Kidney (tissue), 14 donors: ENCODE data around the gene AMPD1. TPM values are rescaled to one million over a fixed set of nuclear protein-coding genes. Genes with fewer than 3 reads are reported as not detected.

Experiments used
- DNase-seq, 5 donors: peaks; one replicate each; pipeline ENCODE4 v3.0.0-alpha.2; 2013 to 2020
- FAIRE-seq: peaks from 2 replicates; lab custom pipeline; 2012; peaks lifted over from hg19 to GRCh38; lab: Jason Lieb, UNC
- H3K27ac ChIP-seq, 2 donors: one replicate each; pipeline ENCODE4 v1.7.0; 2013; ENCODE audit warnings: low read depth in 2 of 2, low read length in 2 of 2, inconsistent platforms in 1 of 2
- H3K27me3 ChIP-seq: one replicate; pipeline ENCODE4 v1.7.1; 2013; ENCODE audit warnings: low read length, inconsistent platforms; ENCODE audit not compliant: control insufficient read depth, insufficient read depth
- H3K36me3 ChIP-seq, 3 donors: one replicate each; pipeline versions ENCODE4 v1.7.0 to v1.7.1; 2013; ENCODE audit warnings: low read length in 3 of 3, control low read depth in 1 of 3, inconsistent platforms in 1 of 3; ENCODE audit not compliant: insufficient read depth in 3 of 3, control insufficient read depth in 2 of 3
- H3K4me1 ChIP-seq, 3 donors: one replicate each; pipeline versions ENCODE4 v1.7.0 to v1.7.1; 2013; ENCODE audit warnings: low read length in 3 of 3, inconsistent platforms in 1 of 3, low read depth in 1 of 3; ENCODE audit not compliant: control insufficient read depth in 2 of 3, insufficient read depth in 2 of 3
- H3K4me3 ChIP-seq, 3 donors: one replicate each; pipeline versions ENCODE4 v1.7.0 to v1.8.1; 2013; ENCODE audit warnings: low read length in 3 of 3, control low read depth in 1 of 3, inconsistent platforms in 1 of 3
- H3K9ac ChIP-seq, 3 donors: one replicate each; pipeline versions ENCODE4 v1.7.0 to v1.7.1; 2013; ENCODE audit warnings: low read length in 3 of 3, control low read depth in 1 of 3, inconsistent platforms in 1 of 3
- H3K9me3 ChIP-seq, 3 donors: one replicate each; pipeline versions ENCODE4 v1.7.0 to v1.7.1; 2013; ENCODE audit warnings: low read length in 3 of 3, control low read depth in 1 of 3, inconsistent platforms in 1 of 3; ENCODE audit not compliant: control insufficient read depth in 2 of 3, insufficient read depth in 1 of 3
- intact Hi-C: fragments of 100-400 bp; cut with DNase I; formaldehyde crosslinking; loops from one replicate; pipeline ENCODE4 v1.11.1; 2022
- polyA plus RNA-seq: library from polyadenylated mRNA; stranded (reverse); fragments of 350-450 nt; fragmentation: Illumina TruSeq; extraction: RNeasy Lipid Tissue Mini Kit (QIAGEN cat#74804); gene quantifications from one replicate; pipeline ENCODE4 v1.2.3, GENCODE V29; 2014; ENCODE audit warnings: low read depth, low replicate concordance; ENCODE audit not compliant: insufficient read depth
- total RNA-seq: library from RNA; stranded (reverse); fragmentation: NEBNext Ultra II Directional; extraction: Animal tissue kit (Norgen Biotek cat#: 25700); gene quantifications from one replicate; pipeline ENCODE4 v1.2.1, GENCODE V29; 2021
- TF ChIP-seq, protein P1 (sequence below): IDR thresholded peaks from 3 replicates; pipeline ENCODE4 v1.5.1; 2012; ENCODE audit warnings: mild to moderate bottlenecking, moderate library complexity, borderline replicate concordance; ENCODE audit not compliant: insufficient read depth; ENCODE audit errors: extremely low read depth
- donor health status: control.
- donor health status: control.
- donor health status: control.
- donor health status: control.
- donor health status: control.
- donor health status: DM: yes; HTN: yes; CAD: no.
- donor health status: Normal renal cell carcinoma (clear cell type).

AMPD1 gene
- total and polyA plus RNA-seq, 2 donors from 2014 or later, result 1.5 TPM; not detected in 1

- no peaks in the 10 kb centered on the region for H3K9me3 ChIP-seq
- FAIRE-seq (no peak), DNase-seq (peak in 1 of 5 donors; percentile 12)
- H3K4me3 ChIP-seq, result peak overlapping the region; percentile 93 to 99 (median 98)
- H3K27me3 ChIP-seq, result no peaks in the 10 kb centered on the region
- H3K9ac ChIP-seq, result peak overlapping the region; percentile 86 to 98 (median 88)
- TF ChIP-seq, protein P1, sequence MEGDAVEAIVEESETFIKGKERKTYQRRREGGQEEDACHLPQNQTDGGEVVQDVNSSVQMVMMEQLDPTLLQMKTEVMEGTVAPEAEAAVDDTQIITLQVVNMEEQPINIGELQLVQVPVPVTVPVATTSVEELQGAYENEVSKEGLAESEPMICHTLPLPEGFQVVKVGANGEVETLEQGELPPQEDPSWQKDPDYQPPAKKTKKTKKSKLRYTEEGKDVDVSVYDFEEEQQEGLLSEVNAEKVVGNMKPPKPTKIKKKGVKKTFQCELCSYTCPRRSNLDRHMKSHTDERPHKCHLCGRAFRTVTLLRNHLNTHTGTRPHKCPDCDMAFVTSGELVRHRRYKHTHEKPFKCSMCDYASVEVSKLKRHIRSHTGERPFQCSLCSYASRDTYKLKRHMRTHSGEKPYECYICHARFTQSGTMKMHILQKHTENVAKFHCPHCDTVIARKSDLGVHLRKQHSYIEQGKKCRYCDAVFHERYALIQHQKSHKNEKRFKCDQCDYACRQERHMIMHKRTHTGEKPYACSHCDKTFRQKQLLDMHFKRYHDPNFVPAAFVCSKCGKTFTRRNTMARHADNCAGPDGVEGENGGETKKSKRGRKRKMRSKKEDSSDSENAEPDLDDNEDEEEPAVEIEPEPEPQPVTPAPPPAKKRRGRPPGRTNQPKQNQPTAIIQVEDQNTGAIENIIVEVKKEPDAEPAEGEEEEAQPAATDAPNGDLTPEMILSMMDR, result no peak
- peaks cover 5 to 33% (median 30%) of the 10 kb centered on the region in 3 donors for H3K36me3 ChIP-seq
- H3K27ac ChIP-seq, result peak overlapping the region in 1 of 2 donors; percentile 89
- peaks cover 0 to 6% (median 0%) of the 10 kb centered on the region in 3 donors for H3K4me1 ChIP-seq
- intact Hi-C loops, result no loop called here
Observed at GRCh38 chr1:114715952-114716303, 20.6 kb upstream of the AMPD1 start.

DNA sequence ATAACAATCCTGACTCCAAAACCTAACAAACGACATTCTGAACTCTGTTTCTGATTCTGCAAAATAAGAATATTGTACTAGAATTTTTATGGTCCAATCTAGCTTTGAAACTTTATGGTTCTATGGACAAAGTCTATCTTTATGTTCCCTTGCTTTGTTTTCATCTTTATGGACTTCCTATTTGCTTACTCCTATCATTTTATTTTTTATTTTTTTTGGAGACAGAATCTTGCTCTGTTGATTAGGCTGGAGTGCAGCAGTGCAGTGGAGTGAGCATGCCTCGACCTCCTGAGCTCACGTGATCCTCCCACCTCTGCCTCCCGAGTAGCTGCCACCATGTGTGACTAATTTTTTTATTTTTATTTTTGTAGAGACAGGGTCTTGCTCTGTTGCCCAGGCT is 17.6 kb upstream of the AMPD1 start:
- TF ChIP-seq, protein P1, result no peak
- FAIRE-seq, result no peak
- Histone ChIP-seq H3K4me3 (no peak overlapping the region), H3K9ac (no peak overlapping the region), H3K36me3 (peaks cover 8 to 27% (median 8%) of the 10 kb centered on the region in 3 donors), H3K4me1 (peaks cover 0 to 6% (median 0%) of the 10 kb centered on the region in 3 donors), H3K27ac (no peak overlapping the region), H3K9me3 (no peaks in the 10 kb centered on the region), H3K27me3 (no peaks in the 10 kb centered on the region)
- DNase-seq, result no peak
- intact Hi-C loops, result no loop called here

GRCh38 chr1:114710360-114710759 is 15.0 kb upstream of the AMPD1 start:
- no peak for FAIRE-seq
- intact Hi-C loops, result no loop called here

More at GRCh38 chr1:114710360-114710759, 15.0 kb upstream of the AMPD1 start:
- Histone ChIP-seq H3K27me3 (no peaks in the 10 kb centered on the region), H3K4me1 (peaks cover 0 to under 1% (median 0%) of the 10 kb centered on the region in 3 donors), H3K4me3 (no peak overlapping the region), H3K9me3 (no peaks in the 10 kb centered on the region), H3K27ac (no peak overlapping the region), H3K9ac (no peak overlapping the region), H3K36me3 (peaks cover 12 to 34% (median 23%) of the 10 kb centered on the region in 3 donors)
- DNase-seq, result no peak
- TF ChIP-seq, protein P1, result no peak
